K562 (cell line): ENCODE data around the gene HSD17B12. TPM values are rescaled to one million over a fixed set of nuclear protein-coding genes. Genes with fewer than 3 reads are reported as not detected.

Experiments used
- ATAC-seq: fragments of 200-7000 bp; cut with Tn5 transposase; 3 replicates; pipeline ENCODE4 v1.9.1; 2020; ENCODE audit warnings: moderate library complexity
- BruUV-seq: library from RNA; stranded (reverse); fragments of 400-500 nt; replicated peaks from 2 replicates; lab custom pipeline; 2021; lab: Mats Ljungman, UMichigan
- CTCF ChIA-PET: fragments of 300-600 bp; formaldehyde crosslinking; extraction: SDS; loops from one replicate; lab custom pipeline; 2021; ENCODE audit warnings: low intra/inter-chr PET ratio; lab: Yijun Ruan, JAX
- POLR2A ChIA-PET: fragments of 300-600, 350-650 bp; sonication (Branson Sonifier 250); formaldehyde crosslinking; extraction: SDS; loops from one replicate; lab custom pipeline; 2021; ENCODE audit warnings: antibody characterized with exemption, inconsistent platforms; lab: Yijun Ruan, JAX
- DNase-seq, 4 experiments: peaks; one replicate each; pipeline versions ENCODE4 v3.0.0 to v3.0.0-alpha.2; 2011 to 2018; ENCODE audit warnings: low spot score in 3 of 4, mixed read lengths in 3 of 4; ENCODE audit errors: extremely low read depth in 1 of 4
- FAIRE-seq: peaks from 2 replicates; lab custom pipeline; 2011; peaks lifted over from hg19 to GRCh38; lab: Jason Lieb, UNC
- H2AFZ ChIP-seq: 2 replicates; pipeline ENCODE4 v1.6.0; 2011; ENCODE audit warnings: low read depth, low read length, control low read depth, inconsistent platforms
- H3K27ac ChIP-seq: fragments of 200-600 bp; 3 replicates; pipeline ENCODE4 v1.8.0; 2011; ENCODE audit warnings: low read depth, mild to moderate bottlenecking, control low read depth, inconsistent platforms, low read length, moderate library complexity, mixed read lengths; ENCODE audit errors: extremely low read depth
- H3K27me3 ChIP-seq, 2 experiments: fragments of 300-600 bp in 1 of 2; 2 replicates in 1 of 2; 3 replicates in 1 of 2; pipeline versions ENCODE4 v1.6.0 to v1.8.0; 2011; ENCODE audit warnings: inconsistent platforms in 2 of 2, low read length in 2 of 2, mild to moderate bottlenecking in 1 of 2, mixed read lengths in 1 of 2, moderate library complexity in 1 of 2; ENCODE audit not compliant: control insufficient read depth in 2 of 2, insufficient read depth in 2 of 2
- H3K36me3 ChIP-seq: fragments of 300-600 bp; 3 replicates; pipeline ENCODE4 v1.8.0; 2011; ENCODE audit warnings: mild to moderate bottlenecking, low read length, inconsistent platforms; ENCODE audit not compliant: control insufficient read depth, insufficient read depth
- H3K4me1 ChIP-seq, 2 experiments: fragments of 200-600 bp in 1 of 2; replicated peaks in 1 of 2; 2 replicates in 1 of 2; 3 replicates in 1 of 2; pipeline versions ENCODE4 v1.5.1 to v1.8.0; 2011; ENCODE audit warnings: inconsistent platforms in 2 of 2, low read length in 2 of 2, mild to moderate bottlenecking in 1 of 2, mixed read lengths in 1 of 2, moderate library complexity in 1 of 2; ENCODE audit not compliant: control insufficient read depth in 2 of 2, insufficient read depth in 2 of 2
- H3K4me2 ChIP-seq: 2 replicates; pipeline ENCODE4 v1.6.1; 2011; ENCODE audit warnings: low read length, control low read depth, inconsistent platforms, mixed read lengths; ENCODE audit not compliant: insufficient read depth
- H3K4me3 ChIP-seq: fragments of 200-600 bp; sonication (generic), shearing (Covaris generic); 2 replicates; pipeline ENCODE4 v1.5.1; 2016; ENCODE audit warnings: control low read depth, inconsistent platforms
- H3K79me2 ChIP-seq: fragments of 200-600 bp; 3 replicates; pipeline ENCODE4 v1.8.0; 2011; ENCODE audit warnings: low read length, inconsistent platforms; ENCODE audit not compliant: control insufficient read depth, insufficient read depth
- H3K9ac ChIP-seq, 2 experiments: 2 replicates each; pipeline versions ENCODE4 v1.6.0 to v1.6.1; 2011; ENCODE audit warnings: low read depth in 2 of 2, low read length in 2 of 2, control low read depth in 1 of 2, inconsistent platforms in 1 of 2, mild to moderate bottlenecking in 1 of 2, mixed read lengths in 1 of 2; ENCODE audit not compliant: insufficient read depth in 1 of 2
- H3K9me1 ChIP-seq: one replicate; pipeline ENCODE4 v1.6.0; 2011; ENCODE audit warnings: inconsistent platforms, mild to moderate bottlenecking, low read length, moderate library complexity; ENCODE audit not compliant: control insufficient read depth, insufficient read depth
- H3K9me3 ChIP-seq: replicated peaks from 2 replicates; pipeline ENCODE4 v1.5.1; 2011; ENCODE audit warnings: low read depth, low read length, inconsistent platforms; ENCODE audit not compliant: control insufficient read depth, insufficient read depth
- H4K20me1 ChIP-seq: replicated peaks from 2 replicates; pipeline ENCODE4 v1.6.1; 2011; ENCODE audit warnings: low read length, inconsistent platforms, mixed read lengths; ENCODE audit not compliant: control insufficient read depth, insufficient read depth
- BDP1 ChIP-seq: IDR thresholded peaks from 3 replicates; pipeline ENCODE4 v1.6.1; 2011; ENCODE audit not compliant: insufficient read length, insufficient read depth
- CTBP1 ChIP-seq: fragments of 450-650 bp; IDR thresholded peaks from 2 replicates; pipeline ENCODE4 v1.6.1; 2016; ENCODE audit warnings: borderline replicate concordance
- CTCFL ChIP-seq: IDR thresholded peaks from 2 replicates; pipeline ENCODE4 v1.6.1; 2011; ENCODE audit warnings: borderline replicate concordance, low read depth, mild to moderate bottlenecking, moderate library complexity, low read length; ENCODE audit not compliant: insufficient read depth, poor library complexity, severe bottlenecking
- E4F1 ChIP-seq: fragments of 250-450 bp; sonication (Bioruptor Pico); IDR thresholded peaks from 2 replicates; pipeline ENCODE4 v1.5.0; 2021; ENCODE audit warnings: mild to moderate bottlenecking, borderline replicate concordance
- FIP1L1 ChIP-seq: fragments of 200-400 bp; formaldehyde crosslinking; IDR thresholded peaks from 2 replicates; pipeline ENCODE4 v1.6.1; 2018; ENCODE audit warnings: mild to moderate bottlenecking, low read depth, low read length; ENCODE audit not compliant: poor library complexity, severe bottlenecking
- ILK ChIP-seq: fragments of 450-650 bp; IDR thresholded peaks from 2 replicates; pipeline ENCODE4 v1.6.1; 2016; ENCODE audit warnings: missing genetic modification characterization, low read depth, mild to moderate bottlenecking, missing compliant biosample characterization, moderate library complexity, borderline replicate concordance
- PHF20 ChIP-seq: fragments of 450-650 bp; IDR thresholded peaks from 2 replicates; pipeline ENCODE4 v1.6.1; 2018; ENCODE audit not compliant: partially characterized antibody
- PURB ChIP-seq: sonication (generic); formaldehyde crosslinking; IDR thresholded peaks from 2 replicates; pipeline ENCODE4 v1.9.0; 2021; ENCODE audit warnings: low read depth, mild to moderate bottlenecking, missing genetic modification reagents
- RAD21 ChIP-seq, 2 experiments: fragments of 250-450 bp in 1 of 2; fragments of 450-650 bp in 1 of 2; sonication (Bioruptor Pico) in 1 of 2; formaldehyde crosslinking in 1 of 2; IDR thresholded peaks in 1 of 2; conservative IDR thresholded peaks in 1 of 2; 2 replicates each; pipeline versions ENCODE4 v1.4.0 to v1.8.0; 2020 to 2022; ENCODE audit warnings: mild to moderate bottlenecking in 2 of 2, moderate library complexity in 1 of 2
- RNF2 ChIP-seq: sonication (generic); IDR thresholded peaks from 2 replicates; pipeline ENCODE4 v1.6.1; 2016
- TFE3 ChIP-seq: fragments of 450-650 bp; formaldehyde crosslinking; IDR thresholded peaks from 2 replicates; pipeline ENCODE4 v1.4.0; 2020; ENCODE audit warnings: mild to moderate bottlenecking, mixed read lengths
- XRCC5 ChIP-seq: fragments of 200-400 bp; formaldehyde crosslinking; IDR thresholded peaks from 2 replicates; pipeline ENCODE4 v1.6.1; 2017; ENCODE audit warnings: low read depth, mild to moderate bottlenecking, low read length
- ZBTB17 ChIP-seq: fragments of 450-650 bp; formaldehyde crosslinking; IDR thresholded peaks from 2 replicates; pipeline ENCODE4 v1.4.0; 2020; ENCODE audit warnings: mild to moderate bottlenecking
- ZNF143 ChIP-seq: sonication (generic); formaldehyde crosslinking; IDR thresholded peaks from 2 replicates; pipeline ENCODE4 v1.9.0; 2022; ENCODE audit warnings: mild to moderate bottlenecking, missing genetic modification reagents
- ZNF174 ChIP-seq: fragments of 250-450 bp; sonication (Bioruptor Pico); IDR thresholded peaks from 2 replicates; pipeline ENCODE4 v1.4.0; 2020; ENCODE audit warnings: mild to moderate bottlenecking
- ZNF511 ChIP-seq: sonication (generic); formaldehyde crosslinking; IDR thresholded peaks from 2 replicates; pipeline ENCODE4 v1.8.0; 2022; ENCODE audit warnings: mild to moderate bottlenecking, missing genetic modification reagents
- ZNF551 ChIP-seq: fragments of 250-450 bp; sonication (Bioruptor Pico); IDR thresholded peaks from 2 replicates; pipeline ENCODE4 v1.5.0; 2021; ENCODE audit warnings: mild to moderate bottlenecking, moderate library complexity
- in situ Hi-C: fragments of 300-500 bp; cut with MboI; formaldehyde crosslinking; loops from 4 replicates; pipeline ENCODE4 v1.15.0; 2018; ENCODE audit warnings: inconsistent platforms, mixed read lengths
- intact Hi-C: fragments of 100-400 bp; cut with micrococcal nuclease; formaldehyde crosslinking; loops from 2 replicates; pipeline ENCODE4 v1.14.2; 2022
- polyA plus RNA-seq, 8 experiments: library from polyadenylated mRNA; depleted of rRNA in 4 of 8; stranded (reverse) in 5 of 8; unstranded in 3 of 8; fragments of >200 nt; fragmentation: Nextera tagmentation in 2 of 8; fragmentation: Illumina TruSeq in 1 of 8; extraction: Ambion mirVana in 2 of 8; extraction: Trizol in 1 of 8; gene quantifications; 2 replicates each; pipeline versions ENCODE4 v1.2.1 to v1.2.3, GENCODE V29; 2011 to 2014; ENCODE audit warnings: inconsistent platforms in 1 of 8, missing spikeins in 1 of 8
- total RNA-seq, 7 experiments: library from RNA; depleted of rRNA in 6 of 7; stranded (reverse); fragments of >200 nt in 6 of 7; fragmentation: Illumina TruSeq in 2 of 7; extraction: Trizol in 2 of 7; gene quantifications; 2 replicates each; pipeline versions ENCODE4 v1.2.1 to v1.2.3, GENCODE V29; 2011 to 2021; ENCODE audit warnings: low replicate concordance in 1 of 7

Gene HSD17B12
- total and polyA plus RNA-seq, 9 of the 15 experiments (the other 6 are each of a cell fraction or from before 2014, with no cell fraction given): 9.1 to 34.5 (median 23.3) TPM

GRCh38 chr11:43812471-43812870 is 131.9 kb downstream of the HSD17B12 start:
- intact Hi-C loops: loop anchor here (5.0 to 10.0 kb wide), 4 partner anchors 40 to 298 kb away; no protein-coding TSS in a partner anchor
- TF ChIP-seq ZNF551 (CRISPR knock-in tag) (no peak), ZNF174 (CRISPR knock-in tag) (no peak), ZBTB17 (CRISPR knock-in tag) (no peak), TFE3 (CRISPR knock-in tag) (no peak), BDP1 (no peak), PHF20 (no peak), PURB (CRISPR knock-in tag) (no peak), ILK (tag) (no peak), ZNF143 (no peak), RNF2 (no peak), FIP1L1 (no peak), XRCC5 (no peak), E4F1 (CRISPR knock-in tag) (no peak), CTCFL (no peak), ZNF511 (CRISPR knock-in tag) (no peak), RAD21 (CRISPR knock-in tag; conservative IDR thresholded peaks at IDR 0.05 in 1 of 2, IDR thresholded peaks at IDR 0.05 in 1 of 2) (no peak), CTBP1 (no peak)

More at GRCh38 chr11:43812471-43812870, 131.9 kb downstream of the HSD17B12 start:
- ChIA-PET CTCF (interaction anchor here (1.1 kb wide), 1 partner anchor 235 kb away, joined by 5 read pairs; no protein-coding TSS in a partner anchor), POLR2A (interaction anchor here (1.6 kb wide), 1 partner anchor 14 kb away, joined by 5 read pairs; no protein-coding TSS in a partner anchor)
- Histone ChIP-seq H3K79me2 (no peaks in the 10 kb centered on the region), H3K36me3 (no peaks in the 10 kb centered on the region), H4K20me1 (no peaks in the 10 kb centered on the region), H2AFZ (no peak overlapping the region), H3K27me3 (no peaks in the 10 kb centered on the region), H3K4me2 (no peak overlapping the region), H3K27ac (no peak overlapping the region), H3K9me3 (no peaks in the 10 kb centered on the region), H3K4me3 (no peak overlapping the region), H3K4me1 (no peaks in the 10 kb centered on the region), H3K9me1 (no peaks in the 10 kb centered on the region), H3K9ac (no peak overlapping the region)
- FAIRE-seq (no peak), DNase-seq (no peak), ATAC-seq (no peak)
- no TSS peak for BruUV-seq
- in situ Hi-C loops: no loop called here
